SK-N-SH treated with all-trans-retinoic acid at 6 μM for 48 hours (cell line): ENCODE results near the gene NOXA1.

Experiments used
- ATAC-seq: fragments of 200-7000 bp; cut with Tn5 transposase; 3 replicates; pipeline ENCODE4 v1.9.1; 2020; ENCODE audit warnings: mild to moderate bottlenecking, moderate library complexity
- ARNTL ChIP-seq: fragments of 450-650 bp; formaldehyde crosslinking; IDR thresholded peaks from 2 replicates; pipeline ENCODE4 v1.5.0; 2020; ENCODE audit warnings: low read depth, mild to moderate bottlenecking, moderate library complexity, borderline replicate concordance
- BACH2 ChIP-seq: fragments of 250-450 bp; sonication (Bioruptor Pico); IDR thresholded peaks from 2 replicates; pipeline ENCODE4 v1.9.0; 2021; ENCODE audit warnings: mild to moderate bottlenecking, borderline replicate concordance
- CREB5 ChIP-seq: fragments of 250-450 bp; sonication (Bioruptor Pico); IDR thresholded peaks from 2 replicates; pipeline ENCODE4 v1.5.1; 2020; ENCODE audit warnings: low read depth, mild to moderate bottlenecking, moderate library complexity
- CSDC2 ChIP-seq: fragments of 250-450 bp; sonication (Bioruptor Pico); IDR thresholded peaks from 2 replicates; pipeline ENCODE4 v1.5.0; 2020; ENCODE audit warnings: mild to moderate bottlenecking, moderate library complexity
- CSRNP3 ChIP-seq: fragments of 250-450 bp; sonication (Bioruptor Pico); IDR thresholded peaks from 2 replicates; pipeline ENCODE4 v1.5.1; 2021; ENCODE audit warnings: mild to moderate bottlenecking, moderate library complexity
- ESRRG ChIP-seq: fragments of 250-450 bp; sonication (Bioruptor Pico); IDR thresholded peaks from 2 replicates; pipeline ENCODE4 v1.6.1; 2021; ENCODE audit warnings: mild to moderate bottlenecking
- ISL1 ChIP-seq: fragments of 250-450 bp; sonication (Bioruptor Pico); IDR thresholded peaks from 2 replicates; pipeline ENCODE4 v2.1.2; 2022; ENCODE audit warnings: mild to moderate bottlenecking, moderate library complexity
- OSR1 ChIP-seq: fragments of 250-450 bp; sonication (Bioruptor Pico); IDR thresholded peaks from 2 replicates; pipeline ENCODE4 v1.8.0; 2022; ENCODE audit warnings: moderate library complexity, mild to moderate bottlenecking, inconsistent platforms
- PATZ1 ChIP-seq: fragments of 250-450 bp; sonication (Bioruptor Pico); IDR thresholded peaks from 2 replicates; pipeline ENCODE4 v1.8.0; 2020; ENCODE audit warnings: mild to moderate bottlenecking, moderate library complexity, borderline replicate concordance
- POU6F1 ChIP-seq: fragments of 250-450 bp; sonication (Bioruptor Pico); IDR thresholded peaks from 2 replicates; pipeline ENCODE4 v1.8.0; 2021; ENCODE audit warnings: low read depth, mild to moderate bottlenecking, moderate library complexity, borderline replicate concordance
- PPARA ChIP-seq: fragments of 250-450 bp; sonication (Bioruptor Pico); IDR thresholded peaks from 2 replicates; pipeline ENCODE4 v1.5.0; 2020; ENCODE audit warnings: mild to moderate bottlenecking, borderline replicate concordance
- SNAI2 ChIP-seq: fragments of 250-450 bp; sonication (Bioruptor Pico); IDR thresholded peaks from 2 replicates; pipeline ENCODE4 v1.5.0; 2020; ENCODE audit warnings: mild to moderate bottlenecking, moderate library complexity
- TCF4 ChIP-seq: fragments of 250-450 bp; sonication (Bioruptor Pico); IDR thresholded peaks from 2 replicates; pipeline ENCODE4 v1.8.0; 2021; ENCODE audit warnings: mild to moderate bottlenecking, moderate library complexity, borderline replicate concordance
- TOX ChIP-seq: fragments of 250-450 bp; sonication (Bioruptor Pico); IDR thresholded peaks from 2 replicates; pipeline ENCODE4 v1.8.0; 2021; ENCODE audit warnings: mild to moderate bottlenecking, moderate library complexity, borderline replicate concordance
- TSHZ2 ChIP-seq: fragments of 250-450 bp; sonication (Bioruptor Pico); IDR thresholded peaks from 2 replicates; pipeline ENCODE4 v1.5.0; 2020; ENCODE audit warnings: mild to moderate bottlenecking, moderate library complexity
- ZC3H10 ChIP-seq: fragments of 250-450 bp; sonication (Bioruptor Pico); IDR thresholded peaks from 2 replicates; pipeline ENCODE4 v1.5.1; 2021; ENCODE audit warnings: mild to moderate bottlenecking, moderate library complexity
- ZFP3 ChIP-seq: fragments of 250-450 bp; sonication (Bioruptor Pico); IDR thresholded peaks from 2 replicates; pipeline ENCODE4 v1.5.0; 2020; ENCODE audit warnings: mild to moderate bottlenecking, moderate library complexity
- ZFP30 ChIP-seq: fragments of 450-650 bp; formaldehyde crosslinking; IDR thresholded peaks from 2 replicates; pipeline ENCODE4 v1.5.0; 2022; ENCODE audit warnings: mild to moderate bottlenecking, moderate library complexity
- ZNF70 ChIP-seq: fragments of 450-650 bp; formaldehyde crosslinking; IDR thresholded peaks from 2 replicates; pipeline ENCODE4 v1.5.0; 2020; ENCODE audit warnings: mild to moderate bottlenecking, moderate library complexity
- ZNF8 ChIP-seq: fragments of 450-650 bp; formaldehyde crosslinking; IDR thresholded peaks from 2 replicates; pipeline ENCODE4 v1.5.0; 2020; ENCODE audit warnings: mild to moderate bottlenecking, moderate library complexity

The NOXA1 gene

GRCh38 chr9:137452006-137452760 lies 29.0 kb downstream of the NOXA1 start (continued):
- TF ChIP-seq TOX (no peak), SNAI2 (no peak), ZFP30 (CRISPR knock-in tag) (no peak)

GRCh38 chr9:137452761-137453642 lies 29.8 kb downstream of the NOXA1 start:
- TF ChIP-seq TCF4 (CRISPR knock-in tag) = no peak
- no peak for TF ChIP-seq ZFP3 (CRISPR knock-in tag)
- no peak for TF ChIP-seq ZNF8
- TF ChIP-seq POU6F1 = no peak
- no peak for TF ChIP-seq ZC3H10 (CRISPR knock-in tag)
- no peak for TF ChIP-seq ESRRG (CRISPR knock-in tag)
- no peak for TF ChIP-seq PATZ1 (CRISPR knock-in tag)
- TF ChIP-seq CREB5 (CRISPR knock-in tag) = no peak
- TF ChIP-seq ISL1 (CRISPR knock-in tag) = no peak
- TF ChIP-seq TSHZ2 (CRISPR knock-in tag) = no peak
- no peak for TF ChIP-seq OSR1 (CRISPR knock-in tag)
- TF ChIP-seq CSRNP3 (CRISPR knock-in tag) = no peak
- no peak for TF ChIP-seq ZNF70 (CRISPR knock-in tag)
- TF ChIP-seq CSDC2 (CRISPR knock-in tag) = no peak
- TF ChIP-seq ZFP30 (CRISPR knock-in tag) = no peak
- no peak for TF ChIP-seq SNAI2
- TF ChIP-seq PPARA = no peak
- ATAC-seq = no peak

- ATAC-seq = peak; percentile 47
- TF ChIP-seq ZFP30 (CRISPR knock-in tag) (no peak), ZNF70 (CRISPR knock-in tag) (no peak), ESRRG (CRISPR knock-in tag) (no peak), ARNTL (no peak), ISL1 (CRISPR knock-in tag) (no peak), SNAI2 (no peak), BACH2 (CRISPR knock-in tag) (no peak), POU6F1 (no peak), PATZ1 (CRISPR knock-in tag) (no peak)
- TF ChIP-seq, all 23 proteins: peak for 0
These were observed 30.5 kb downstream of the NOXA1 start for GRCh38 chr9:137453643-137454081.
